Left ventricle myocardium inferior (tissue), 1 donor: Measurements from ENCODE around the gene NRAS. TPM values are rescaled to one million over a fixed set of nuclear protein-coding genes. Genes with fewer than 3 reads are reported as not detected.
A peak's percentile ranks its signal among the peaks of the same experiment; 100 is the strongest.

Experiments
- DNase-seq: peaks from one replicate; pipeline ENCODE4 v3.0.0-alpha.2; 2020
- H3K27ac ChIP-seq: fragments of 200-600 bp; replicated peaks from 2 replicates; pipeline ENCODE4 v1.8.0; 2021
- H3K27me3 ChIP-seq: fragments of 200-600 bp; 2 replicates; pipeline ENCODE4 v1.8.0; 2021; ENCODE audit warnings: low read depth
- H3K36me3 ChIP-seq: fragments of 200-600 bp; 2 replicates; pipeline ENCODE4 v1.8.0; 2021
- H3K4me1 ChIP-seq: fragments of 200-600 bp; 2 replicates; pipeline ENCODE4 v1.8.0; 2021
- H3K4me3 ChIP-seq: fragments of 200-600 bp; 2 replicates; pipeline ENCODE4 v1.8.0; 2021; ENCODE audit warnings: mild to moderate bottlenecking, moderate library complexity
- H3K9me3 ChIP-seq: fragments of 200-600 bp; replicated peaks from 2 replicates; pipeline ENCODE4 v1.8.0; 2021
- intact Hi-C: fragments of 100-400 bp; cut with micrococcal nuclease; formaldehyde crosslinking; loops from one replicate; pipeline ENCODE4 v1.11.0; 2022
- long read RNA-seq: library from polyadenylated mRNA; unstranded; transcript quantifications from one replicate; pipeline ENCODE4 v2.0.0, GENCODE V29; 2021
- total RNA-seq: library from RNA; stranded (reverse); fragmentation: NEBNext Ultra II Directional; extraction: Animal tissue kit (Norgen Biotek cat#: 25700); gene quantifications from one replicate; pipeline ENCODE4 v1.2.1, GENCODE V29; 2021
- TF ChIP-seq, protein P1 (sequence below): fragments of 200-600 bp; IDR thresholded peaks from 2 replicates; pipeline ENCODE4 v1.8.0; 2021; ENCODE audit warnings: antibody characterized with exemption, mild to moderate bottlenecking, borderline replicate concordance
- donor health status: DM: no; HTN: yes; CAD: no; lungs with severe emphysema.

The NRAS gene
- total RNA-seq: 7.6 TPM
- long read RNA-seq, full-length matches to known transcripts: 9 of 9 reads
- long read RNA-seq, partial matches to known transcripts: 0 of 9 reads
- long read RNA-seq, other reads (novel, unspliced or antisense): 0 of 9 reads

DNA sequence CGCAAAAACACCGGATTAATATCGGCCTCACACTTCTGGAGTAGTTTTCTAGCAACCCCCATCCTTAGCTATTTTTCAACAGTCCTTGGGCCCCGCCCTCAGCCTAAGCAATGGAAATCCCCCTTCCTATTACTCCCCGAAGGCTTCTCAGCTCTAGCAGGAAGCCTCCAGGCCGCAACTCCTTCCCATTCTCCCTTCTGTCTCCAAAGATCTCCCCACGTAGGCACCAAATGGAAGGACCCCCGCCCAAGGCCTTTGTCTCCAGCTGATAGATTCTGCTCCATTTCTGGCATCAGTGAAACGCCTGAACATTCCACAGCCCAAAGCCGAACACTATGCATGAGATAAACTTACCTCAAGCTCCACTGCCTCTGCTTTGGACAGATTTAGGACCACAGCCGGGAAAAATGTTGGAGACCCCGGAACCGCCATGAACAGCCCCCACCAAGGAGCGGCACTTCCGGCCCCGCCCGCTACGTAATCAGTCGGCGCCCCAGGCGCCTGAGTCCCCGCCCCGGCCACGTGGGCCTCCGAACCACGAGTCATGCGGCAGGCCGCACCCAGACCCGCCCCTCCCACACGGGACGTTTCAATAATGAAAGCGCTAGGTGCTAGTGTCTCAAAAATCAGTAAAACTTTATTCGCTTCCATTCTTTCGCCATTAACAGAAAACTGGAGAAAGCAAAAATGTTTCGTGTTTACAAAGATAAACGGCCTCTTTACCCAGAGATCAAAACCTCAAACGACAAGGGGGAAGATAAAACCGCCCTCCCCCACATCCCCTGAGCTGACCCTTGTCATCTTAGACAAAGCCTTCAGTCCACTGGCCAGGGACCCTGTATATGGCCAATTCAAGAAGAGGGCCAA lies at the start of gene NRAS:
NRAS (minus strand) TSS at position 468 of the 867 bp plus-strand sequence. CDS start 611 bp downstream, outside the sequence.
- TF ChIP-seq, protein P1, sequence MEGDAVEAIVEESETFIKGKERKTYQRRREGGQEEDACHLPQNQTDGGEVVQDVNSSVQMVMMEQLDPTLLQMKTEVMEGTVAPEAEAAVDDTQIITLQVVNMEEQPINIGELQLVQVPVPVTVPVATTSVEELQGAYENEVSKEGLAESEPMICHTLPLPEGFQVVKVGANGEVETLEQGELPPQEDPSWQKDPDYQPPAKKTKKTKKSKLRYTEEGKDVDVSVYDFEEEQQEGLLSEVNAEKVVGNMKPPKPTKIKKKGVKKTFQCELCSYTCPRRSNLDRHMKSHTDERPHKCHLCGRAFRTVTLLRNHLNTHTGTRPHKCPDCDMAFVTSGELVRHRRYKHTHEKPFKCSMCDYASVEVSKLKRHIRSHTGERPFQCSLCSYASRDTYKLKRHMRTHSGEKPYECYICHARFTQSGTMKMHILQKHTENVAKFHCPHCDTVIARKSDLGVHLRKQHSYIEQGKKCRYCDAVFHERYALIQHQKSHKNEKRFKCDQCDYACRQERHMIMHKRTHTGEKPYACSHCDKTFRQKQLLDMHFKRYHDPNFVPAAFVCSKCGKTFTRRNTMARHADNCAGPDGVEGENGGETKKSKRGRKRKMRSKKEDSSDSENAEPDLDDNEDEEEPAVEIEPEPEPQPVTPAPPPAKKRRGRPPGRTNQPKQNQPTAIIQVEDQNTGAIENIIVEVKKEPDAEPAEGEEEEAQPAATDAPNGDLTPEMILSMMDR: no peak
- intact Hi-C loops: loop anchor here (5.0 kb wide), 1 partner anchor 41 kb away; the partner anchor contains the start of gene CSDE1
- H3K36me3 ChIP-seq: peaks cover 73% of the 10 kb centered on the region

DNA sequence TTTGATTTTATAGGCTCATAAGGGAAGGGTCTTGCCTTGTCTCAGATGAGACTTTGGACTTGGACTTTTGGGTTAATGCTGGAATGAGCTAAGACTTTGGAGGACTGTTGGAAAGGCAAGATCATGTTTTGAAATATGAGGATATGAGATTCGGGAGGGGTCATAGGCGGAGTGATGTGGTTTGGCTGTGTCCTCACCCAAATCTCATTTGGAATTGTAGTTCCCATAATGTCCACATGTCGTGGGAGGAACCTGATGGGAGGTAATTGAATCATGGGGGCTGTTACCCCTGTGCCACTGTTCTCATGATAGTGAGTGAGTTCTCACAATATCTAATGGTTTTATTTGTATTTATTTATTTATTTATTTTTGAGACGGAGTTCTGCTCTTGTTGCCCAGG lies 48.1 kb upstream of the NRAS start:
- H3K4me1 ChIP-seq: no peaks in the 10 kb centered on the region
- H3K27me3 ChIP-seq: no peaks in the 10 kb centered on the region
- no peak overlapping the region for H3K4me3 ChIP-seq
- intact Hi-C loops: no loop called here
- H3K36me3 ChIP-seq: peaks cover 12% of the 10 kb centered on the region
- TF ChIP-seq, protein P1: peak; percentile 8
- no peaks in the 10 kb centered on the region for H3K9me3 ChIP-seq
- H3K27ac ChIP-seq: no peak overlapping the region
- DNase-seq: no peak

More for the DNA sequence above, at the start of gene NRAS:
- DNase-seq: peak; percentile 95
- H3K4me1 ChIP-seq: peaks cover 42% of the 10 kb centered on the region
- H3K27ac ChIP-seq: peak within 1 kb of the TSS; percentile 94
- no peaks in the 10 kb centered on the region for H3K27me3 ChIP-seq
- H3K4me3 ChIP-seq: peak within 1 kb of the TSS; percentile 94
- H3K9me3 ChIP-seq: no peaks in the 10 kb centered on the region

DNA sequence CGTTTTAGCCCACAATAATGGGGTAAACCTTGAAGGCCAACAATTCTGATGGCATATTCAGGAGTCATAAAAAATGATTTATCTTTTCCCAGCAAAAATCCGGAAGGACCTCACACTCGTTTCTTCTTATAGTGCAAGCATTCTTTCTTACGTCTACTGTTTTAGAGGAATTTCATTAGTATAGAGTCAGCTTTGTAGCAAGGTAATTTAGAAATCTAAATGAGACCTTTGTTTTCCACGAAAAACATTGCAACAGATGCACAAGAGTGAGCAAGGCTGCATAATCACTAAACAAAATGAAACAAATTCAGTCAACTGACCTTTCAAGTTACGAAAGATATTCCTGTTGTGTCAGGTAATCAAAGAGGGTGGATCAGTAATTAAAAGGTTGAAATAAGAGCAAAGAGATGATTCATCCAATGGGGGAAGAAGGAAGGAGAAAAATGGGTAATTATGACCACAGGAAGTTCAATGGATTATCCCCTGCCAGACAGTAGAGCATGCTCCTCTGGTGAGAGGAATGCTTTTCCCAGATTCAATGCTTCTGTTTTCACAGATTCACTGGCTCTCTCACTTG lies 41.8 kb upstream of the NRAS start:
- Histone ChIP-seq H3K27me3 (no peaks in the 10 kb centered on the region), H3K4me3 (peak overlapping the region; percentile 97), H3K9me3 (no peaks in the 10 kb centered on the region), H3K4me1 (peaks cover 51% of the 10 kb centered on the region), H3K36me3 (no peaks in the 10 kb centered on the region), H3K27ac (peak overlapping the region; percentile 99)
- TF ChIP-seq, protein P1: no peak
- intact Hi-C loops: loop anchor here (5.0 kb wide), 1 partner anchor 41 kb away; the partner anchor contains the start of gene NRAS
- DNase-seq: no peak

DNA sequence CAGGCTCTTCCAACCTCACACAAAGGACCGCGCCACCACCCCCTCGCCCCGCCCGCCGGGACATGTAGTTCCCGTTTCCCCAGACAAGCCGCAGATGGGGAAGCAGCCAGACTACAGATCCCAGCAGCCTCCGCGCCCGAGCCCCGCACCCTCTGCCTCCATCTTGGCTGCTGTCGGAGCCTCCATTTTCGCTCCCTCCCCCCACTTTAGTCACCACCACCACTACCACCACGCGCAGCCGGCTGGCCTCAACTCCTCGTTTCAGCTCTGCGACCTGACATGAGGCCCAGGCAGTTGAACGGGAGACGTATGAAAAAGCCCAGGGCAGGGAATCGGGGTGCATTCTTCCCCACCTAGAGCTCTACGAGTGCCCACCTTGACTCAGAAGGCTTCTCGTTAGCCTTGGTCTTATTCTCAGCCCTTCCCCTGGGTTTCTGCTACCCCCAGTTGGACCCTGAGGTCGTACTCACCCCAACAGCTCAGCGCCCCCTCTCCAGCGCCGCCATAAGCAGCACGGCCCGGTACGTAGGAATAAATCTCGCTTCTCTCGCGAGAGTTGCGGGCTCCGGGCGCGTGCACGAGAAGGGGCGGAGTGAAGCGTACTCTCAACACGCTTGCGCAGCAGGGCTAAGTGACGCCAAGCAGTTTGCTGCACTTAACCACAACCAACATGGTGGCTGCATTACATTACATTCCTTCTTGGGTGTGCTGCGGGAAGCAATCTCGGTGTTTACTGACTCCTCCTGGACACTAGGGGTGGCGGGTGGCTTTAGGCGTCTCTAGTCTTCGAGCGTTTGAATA lies 41.1 kb upstream of the NRAS start, which contains the start of gene CSDE1:
CSDE1 (minus strand) TSS at position 530 of the 801 bp plus-strand sequence. CDS start 18,094 bp downstream, outside the sequence.
- H3K27ac ChIP-seq: peak within 1 kb of the TSS; percentile 99
- peak within 1 kb of the TSS; percentile 97 for H3K4me3 ChIP-seq
- intact Hi-C loops: loop anchor here (5.0 kb wide), 1 partner anchor 40 kb away; the partner anchor contains the start of gene NRAS
- H3K9me3 ChIP-seq: no peaks in the 10 kb centered on the region
- TF ChIP-seq, protein P1: peak; percentile 53
- H3K4me1 ChIP-seq: peaks cover 58% of the 10 kb centered on the region
- no peaks in the 10 kb centered on the region for H3K27me3 ChIP-seq
- peak; percentile 96 for DNase-seq
- H3K36me3 ChIP-seq: no peaks in the 10 kb centered on the region
